ENCODE measurements around the gene UBQLN4. TPM values are rescaled to one million over a fixed set of nuclear protein-coding genes. Genes with fewer than 3 reads are reported as not detected.

UBQLN4 gene
- total RNA-seq, 1 experiment from 2014 or later = 37.3 TPM

- TF ChIP-seq FOXP4 (CRISPR knock-in tag; IDR thresholded peaks at IDR 0.05) (peak; percentile 24; the same call in 1 of the 2 replicates), SMAD4 (CRISPR knock-in tag; IDR thresholded peaks at IDR 0.05) (peak; percentile 23; the same call in 1 of the 2 replicates), ATF6 (CRISPR knock-in tag; IDR thresholded peaks at IDR 0.05) (no peak)
These were observed 28.9 kb upstream of the UBQLN4 start, which contains the start of gene MEX3A (continued) for GRCh38 chr1:156082309-156083091.

GRCh38 chr1:156081917-156082308 lies 28.3 kb upstream of the UBQLN4 start:
- H3K36me3 Mint-ChIP-seq = peaks cover 7% of the 10 kb centered on the region
- H3K27ac Mint-ChIP-seq = 0 out of 2 replicates have a peak overlapping the region, but pooled peaks have one; percentile 31
- no peak for ATAC-seq
- ChIA-PET CTCF (interaction anchor here (0.7 to 29.6 kb wide), 14 partner anchors 8 to 159 kb away, joined by 3 to 1176 read pairs (median 5); partner anchors contain the start of genes ARHGEF2, LAMTOR2, LMNA and PMF1), POLR2A (interaction anchor here (0.9 to 3.0 kb wide), 13 partner anchors 9 to 141 kb away, joined by 3 to 24 read pairs (median 4); partner anchors contain the start of genes ARHGEF2, RAB25 and UBQLN4)
- peaks cover 68% of the 10 kb centered on the region for H3K4me1 Mint-ChIP-seq
- no peaks in the 10 kb centered on the region for H3K9me3 Mint-ChIP-seq
- H3K27me3 Mint-ChIP-seq (ENCODE audit: low read depth) = no peaks in the 10 kb centered on the region
- DNase-seq (ENCODE audit: low spot score) = no peak
- TF ChIP-seq MYBL2 (CRISPR knock-in tag; IDR thresholded peaks at IDR 0.05) (0 out of 2 replicates have a peak, but pooled peaks have one; percentile 3), IRF1 (CRISPR knock-in tag; IDR thresholded peaks at IDR 0.05) (no peak)
- peak overlapping the region; percentile 84 for H3K4me3 Mint-ChIP-seq

GRCh38 chr1:156081180-156081916 lies 27.8 kb upstream of the UBQLN4 start:
- POLR2A ChIA-PET = interaction anchor here (0.9 to 3.0 kb wide), 5 partner anchors 8 to 97 kb away, joined by 3 to 24 read pairs (median 6); partner anchors contain the start of gene RAB25
- no peak for DNase-seq (ENCODE audit: low spot score)
- Mint-ChIP-seq H3K9me3 (no peaks in the 10 kb centered on the region), H3K4me1 (peaks cover 67% of the 10 kb centered on the region), H3K36me3 (peaks cover 8% of the 10 kb centered on the region), H3K27ac (peak overlapping the region; percentile 75), H3K4me3 (peak overlapping the region; percentile 96), H3K27me3 (ENCODE audit: low read depth) (no peaks in the 10 kb centered on the region)
- CTCF ChIA-PET = interaction anchor here (0.8 to 29.6 kb wide), 6 partner anchors 20 to 92 kb away, joined by 3 to 1176 read pairs (median 6); partner anchors contain the start of genes LMNA, RAB25 and UBQLN4
- no peak for TF ChIP-seq MLX (CRISPR knock-in tag; IDR thresholded peaks at IDR 0.05)
- no peak for TF ChIP-seq TP53 (CRISPR knock-in tag; IDR thresholded peaks at IDR 0.05)
- 0 out of 2 replicates have a peak, but pooled peaks have one; percentile 12 for TF ChIP-seq USF1 (CRISPR knock-in tag; IDR thresholded peaks at IDR 0.05)
- 0 out of 2 replicates have a peak, but pooled peaks have one; percentile 42 for TF ChIP-seq KAT7 (CRISPR knock-in tag; IDR thresholded peaks at IDR 0.05; ENCODE audit: borderline replicate concordance)
- TF ChIP-seq E2F5 (CRISPR knock-in tag; IDR thresholded peaks at IDR 0.05) = no peak
- no peak for TF ChIP-seq ZNF121 (CRISPR knock-in tag; IDR thresholded peaks at IDR 0.05)
- no peak for TF ChIP-seq CREB1 (CRISPR knock-in tag; IDR thresholded peaks at IDR 0.05)
- 0 out of 2 replicates have a peak, but pooled peaks have one; percentile 35 for TF ChIP-seq E2F1 (CRISPR knock-in tag; IDR thresholded peaks at IDR 0.05)
- no peak for ATAC-seq

Data from WTC11 (cell line).